HCT116 (cell line): ENCODE results near the gene PITPNC1. TPM values are rescaled to one million over a fixed set of nuclear protein-coding genes. Genes with fewer than 3 reads are reported as not detected.

ENCODE experiments used
- ATAC-seq: fragments of 200-7000 bp; cut with Tn5 transposase; 2 replicates; pipeline ENCODE4 v1.9.1; 2020; ENCODE audit warnings: mild to moderate bottlenecking, moderate library complexity
- BruUV-seq: library from RNA; stranded (reverse); fragments of 400-500 nt; replicated peaks from 2 replicates; lab custom pipeline; 2021; lab: Mats Ljungman, UMichigan
- CTCF ChIA-PET: fragments of 300-600 bp; sonication (Branson Sonifier 250); formaldehyde crosslinking; loops from one replicate; lab custom pipeline; 2021; ENCODE audit warnings: antibody characterized with exemption; lab: Charles Lee
- POLR2A ChIA-PET: fragments of 300-600, 350-600 bp; sonication (Branson Sonifier 250); formaldehyde crosslinking; loops from one replicate; lab custom pipeline; 2021; ENCODE audit warnings: antibody characterized with exemption; lab: Charles Lee
- RAD21 ChIA-PET, 2 experiments: fragments of 300-600 bp; sonication (Branson Sonifier 250); formaldehyde crosslinking; loops; one replicate each; lab custom pipeline; 2023; ENCODE audit warnings: low total read pairs in 2 of 2; ENCODE audit not compliant: uncharacterized antibody in 2 of 2, unreplicated experiment in 2 of 2, low non-redundant PET in 1 of 2; lab: Charles Lee
- DNase-seq: peaks from one replicate; pipeline ENCODE4 v3.0.0-alpha.2; 2010; ENCODE audit warnings: low read depth, low spot score
- H2AFZ ChIP-seq: fragments of 200-600 bp; shearing (Covaris generic), sonication (generic); 2 replicates; pipeline ENCODE4 v1.6.1; 2017; ENCODE audit warnings: low read depth, mixed run types, mixed read lengths, antibody characterized with exemption, low read length; ENCODE audit not compliant: poor library complexity, severe bottlenecking
- H3K27ac ChIP-seq: 2 replicates; pipeline ENCODE4 v1.5.1; 2012; ENCODE audit warnings: low read depth, low read length
- H3K27me3 ChIP-seq: fragments of 200-600 bp; sonication (generic); 2 replicates; pipeline ENCODE4 v1.6.1; 2016; ENCODE audit warnings: mixed run types, low read length, mixed read lengths; ENCODE audit not compliant: insufficient read depth
- H3K36me3 ChIP-seq, 2 experiments: fragments of 200-500 bp in 1 of 2; fragments of 200-600 bp in 1 of 2; sonication (Bioruptor generic) in 1 of 2; sonication (generic) in 1 of 2; 2 replicates each; pipeline versions ENCODE4 v1.5.1 to v1.6.1; 2014 to 2016; ENCODE audit warnings: low read length in 2 of 2, inconsistent platforms in 1 of 2, mixed read lengths in 1 of 2, mixed run types in 1 of 2; ENCODE audit not compliant: insufficient read depth in 2 of 2, control insufficient read depth in 1 of 2
- H3K4me1 ChIP-seq, 2 experiments: fragments of 200-600 bp in 1 of 2; sonication (generic) in 1 of 2; 2 replicates each; pipeline versions ENCODE4 v1.5.1 to v1.6.1; 2012 to 2017; ENCODE audit warnings: low read length in 2 of 2, inconsistent platforms in 1 of 2, mild to moderate bottlenecking in 1 of 2, mixed read lengths in 1 of 2, mixed run types in 1 of 2, moderate library complexity in 1 of 2; ENCODE audit not compliant: insufficient read depth in 2 of 2, control insufficient read depth in 1 of 2
- H3K4me2 ChIP-seq: fragments of 200-600 bp; sonication (generic); 2 replicates; pipeline ENCODE4 v1.6.1; 2017; ENCODE audit warnings: mixed run types, low read length, mixed read lengths
- H3K4me3 ChIP-seq, 2 experiments: fragments of 200-600 bp in 1 of 2; sonication (generic) in 1 of 2; replicated peaks in 1 of 2; 2 replicates each; pipeline ENCODE4 v1.5.1; 2011 to 2016; ENCODE audit warnings: low read length in 2 of 2, control low read depth in 1 of 2, low read depth in 1 of 2, mild to moderate bottlenecking in 1 of 2, mixed read lengths in 1 of 2, mixed run types in 1 of 2
- H3K79me2 ChIP-seq: fragments of 200-600 bp; sonication (generic); 2 replicates; pipeline ENCODE4 v1.6.1; 2017; ENCODE audit warnings: mild to moderate bottlenecking, mixed run types, low read length, moderate library complexity, mixed read lengths; ENCODE audit not compliant: insufficient read depth
- H3K9ac ChIP-seq: fragments of 200-600 bp; sonication (generic); 2 replicates; pipeline ENCODE4 v1.6.1; 2016; ENCODE audit warnings: low read length, mixed read lengths
- H3K9me2 ChIP-seq: fragments of 200-600 bp; sonication (generic), shearing (Covaris generic); 2 replicates; pipeline ENCODE4 v1.6.1; 2017; ENCODE audit warnings: mixed run types, mild to moderate bottlenecking, moderate library complexity; ENCODE audit not compliant: insufficient read depth
- H3K9me3 ChIP-seq, 2 experiments: fragments of 200-500 bp in 1 of 2; fragments of 200-600 bp in 1 of 2; sonication (Bioruptor generic) in 1 of 2; sonication (generic) in 1 of 2; 2 replicates each; pipeline ENCODE4 v1.6.1; 2014 to 2017; ENCODE audit warnings: low read length in 2 of 2, mixed read lengths in 2 of 2, inconsistent platforms in 1 of 2, low read depth in 1 of 2, mild to moderate bottlenecking in 1 of 2, mixed run types in 1 of 2, moderate library complexity in 1 of 2; ENCODE audit not compliant: control insufficient read depth in 1 of 2, insufficient read depth in 1 of 2
- H4K20me1 ChIP-seq: fragments of 200-600 bp; sonication (generic), shearing (Covaris generic); 2 replicates; pipeline ENCODE4 v1.6.1; 2017; ENCODE audit warnings: mixed run types, mild to moderate bottlenecking, moderate library complexity; ENCODE audit not compliant: insufficient read depth
- ATF3 ChIP-seq: IDR thresholded peaks from 2 replicates; pipeline ENCODE4 v1.6.1; 2012
- EGR1 ChIP-seq: IDR thresholded peaks from 2 replicates; pipeline ENCODE4 v1.6.1; 2012; ENCODE audit warnings: low read depth
- EZH2 ChIP-seq: fragments of 200-600 bp; sonication (generic); IDR thresholded peaks from 2 replicates; pipeline ENCODE4 v1.6.1; 2017; ENCODE audit warnings: antibody characterized with exemption, mixed run types
- EZH2phosphoT487 ChIP-seq: fragments of 200-600 bp; IDR thresholded peaks from 2 replicates; pipeline ENCODE4 v1.6.1; 2018; ENCODE audit warnings: antibody characterized with exemption, borderline replicate concordance
- FOSL1 ChIP-seq: IDR thresholded peaks from 2 replicates; pipeline ENCODE4 v1.6.1; 2012; ENCODE audit warnings: low read depth
- JUND ChIP-seq: IDR thresholded peaks from 2 replicates; pipeline ENCODE4 v1.6.1; 2012
- POLR2A ChIP-seq: IDR thresholded peaks from 2 replicates; pipeline ENCODE4 v1.7.0; 2011; ENCODE audit warnings: borderline replicate concordance; ENCODE audit not compliant: insufficient read depth, insufficient read length; ENCODE audit errors: extremely low read depth
- POLR2AphosphoS5 ChIP-seq: IDR thresholded peaks from 2 replicates; pipeline ENCODE4 v1.6.1; 2011; ENCODE audit warnings: mild to moderate bottlenecking, low read depth, low read length, moderate library complexity
- RAD21 ChIP-seq: IDR thresholded peaks from 2 replicates; pipeline ENCODE4 v1.6.1; 2012; ENCODE audit warnings: low read depth, mild to moderate bottlenecking
- SP1 ChIP-seq: IDR thresholded peaks from 2 replicates; pipeline ENCODE4 v1.6.1; 2012; ENCODE audit warnings: low read depth
- SRF ChIP-seq: IDR thresholded peaks from 2 replicates; pipeline ENCODE4 v1.6.1; 2012; ENCODE audit warnings: low read depth
- TCF7L2 ChIP-seq: IDR thresholded peaks from 2 replicates; pipeline ENCODE4 v1.7.0; 2011; ENCODE audit warnings: borderline replicate concordance, inconsistent platforms; ENCODE audit not compliant: insufficient read depth, insufficient read length; ENCODE audit errors: extremely low read depth
- YY1 ChIP-seq: IDR thresholded peaks from 2 replicates; pipeline ENCODE4 v1.6.1; 2011; ENCODE audit warnings: low read length, low read depth, moderate library complexity, mild to moderate bottlenecking; ENCODE audit not compliant: insufficient replicate concordance; ENCODE audit errors: extremely low read depth
- ZFX ChIP-seq: fragments of 450-650 bp; IDR thresholded peaks from 2 replicates; pipeline ENCODE4 v1.6.1; 2017
- intact Hi-C: fragments of 100-400 bp; cut with micrococcal nuclease; formaldehyde crosslinking; loops from 2 replicates; pipeline ENCODE4 v1.10.0; 2022
- total RNA-seq: library from RNA; stranded (reverse); gene quantifications from one replicate; pipeline ENCODE4 v1.2.1, GENCODE V29; 2021; ENCODE audit not compliant: unreplicated experiment
- TF ChIP-seq, protein P1 (sequence below): IDR thresholded peaks from 2 replicates; pipeline ENCODE4 v1.6.1; 2012
- TF ChIP-seq, protein P2 (sequence below), 3 experiments: fragments of 200-600 bp in 1 of 3; sonication (generic) in 1 of 3; IDR thresholded peaks in 2 of 3; conservative IDR thresholded peaks in 1 of 3; 2 replicates each; pipeline ENCODE4 v1.5.1; 2012 to 2017; ENCODE audit warnings: low read depth in 2 of 3, low read length in 2 of 3, antibody characterized with exemption in 1 of 3, borderline replicate concordance in 1 of 3, control low read depth in 1 of 3, mild to moderate bottlenecking in 1 of 3, mixed read lengths in 1 of 3, mixed run types in 1 of 3, moderate library complexity in 1 of 3; ENCODE audit not compliant: insufficient read depth in 1 of 3

The PITPNC1 gene
- total RNA-seq, 1 experiment from 2014 or later, result 41.9 TPM

DNA sequence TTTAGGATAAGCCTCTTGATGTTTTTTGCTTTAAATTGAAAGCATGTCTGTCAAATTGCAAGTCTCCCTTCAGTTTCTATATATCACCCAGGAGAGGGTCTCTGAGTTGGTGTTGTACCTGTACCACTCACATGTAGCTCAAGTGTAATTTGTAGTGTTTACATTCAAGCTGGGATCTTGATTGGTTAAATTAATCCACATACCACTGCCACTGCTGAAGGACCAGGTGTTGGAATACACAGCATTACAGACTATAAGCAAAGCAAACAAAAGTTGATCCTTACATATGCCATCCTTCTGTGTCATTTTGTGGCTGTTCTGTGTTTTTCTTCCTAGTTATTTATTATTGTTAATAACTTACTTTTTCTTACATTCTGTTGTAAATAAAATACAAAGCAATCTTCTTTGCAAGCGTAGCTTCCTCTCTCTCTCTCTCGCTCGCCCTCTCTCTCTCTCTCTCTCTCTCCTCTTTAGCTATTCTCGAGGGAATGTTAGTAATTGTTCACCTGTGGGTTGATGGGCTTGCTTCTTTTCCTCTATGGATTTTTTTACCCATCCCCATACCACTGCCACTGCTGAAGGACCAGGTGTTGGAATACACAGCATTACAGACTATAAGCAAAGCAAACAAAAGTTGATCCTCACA, 319.9 kb downstream of the PITPNC1 start:
- RAD21 ChIA-PET, result no interaction called here
- Histone ChIP-seq H3K27me3 (no peaks in the 10 kb centered on the region), H3K9me3 (no peaks in the 10 kb centered on the region), H4K20me1 (no peaks in the 10 kb centered on the region), H3K4me2 (no peak overlapping the region), H3K9me2 (no peaks in the 10 kb centered on the region), H3K27ac (no peak overlapping the region), H3K36me3 (no peaks in the 10 kb centered on the region; a peak in 1 of 4 replicates), H3K9ac (no peak overlapping the region), H2AFZ (no peak overlapping the region), H3K4me3 (no peak overlapping the region), H3K4me1 (no peaks in the 10 kb centered on the region), H3K79me2 (no peaks in the 10 kb centered on the region)
- DNase-seq, result no peak
- POLR2A ChIA-PET, result interaction anchor here (1.2 kb wide), 1 partner anchor 577 kb away, joined by 3 read pairs; no protein-coding TSS in a partner anchor
- no peak for ATAC-seq
- TF ChIP-seq POLR2AphosphoS5, result no peak
- TF ChIP-seq, protein P1, sequence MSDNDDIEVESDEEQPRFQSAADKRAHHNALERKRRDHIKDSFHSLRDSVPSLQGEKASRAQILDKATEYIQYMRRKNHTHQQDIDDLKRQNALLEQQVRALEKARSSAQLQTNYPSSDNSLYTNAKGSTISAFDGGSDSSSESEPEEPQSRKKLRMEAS, result no peak
- TF ChIP-seq TCF7L2, result no peak
- no peak for TF ChIP-seq POLR2A
- TF ChIP-seq SRF, result no peak
- no peak for TF ChIP-seq EGR1
- CTCF ChIA-PET, result interaction anchor here (1.7 kb wide), 1 partner anchor 322 kb away, joined by 4 read pairs; no protein-coding TSS in a partner anchor
- intact Hi-C loops, result no loop called here
- no TSS peak for BruUV-seq

DNA sequence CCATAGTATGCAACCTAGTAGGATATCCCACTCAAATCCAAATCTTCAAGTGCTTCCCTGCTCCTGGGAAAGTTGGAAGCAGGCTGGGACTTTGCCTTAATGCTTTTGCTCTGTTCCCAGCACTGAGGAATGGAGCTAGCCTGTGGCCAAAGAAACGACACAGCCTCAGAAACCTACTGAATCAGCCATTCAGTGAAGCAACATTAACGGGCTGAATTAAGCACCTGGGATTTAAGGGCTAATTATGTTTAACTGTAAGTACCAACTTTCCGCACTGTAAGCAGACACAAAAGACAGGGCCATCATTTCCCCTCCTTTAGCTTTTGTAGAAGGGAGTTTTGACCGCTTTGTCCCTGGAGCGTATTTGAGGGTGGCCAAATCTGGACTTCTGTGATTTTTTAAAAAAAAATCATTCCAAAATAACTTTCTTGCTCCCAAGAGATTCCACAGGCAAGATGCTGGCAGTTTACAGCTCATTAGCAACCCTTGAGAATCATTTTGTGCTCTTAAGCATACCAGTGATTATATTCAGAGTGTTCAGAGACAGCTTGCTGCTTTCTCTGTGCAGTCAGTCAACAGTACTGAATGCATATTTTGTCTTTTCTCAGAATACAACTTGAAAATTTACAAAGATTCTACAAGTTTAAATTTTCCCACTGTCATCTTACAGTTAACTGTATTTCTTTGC, 323.1 kb downstream of the PITPNC1 start:
- Histone ChIP-seq H3K27ac (no peak overlapping the region), H4K20me1 (no peaks in the 10 kb centered on the region), H3K9ac (no peak overlapping the region), H3K9me3 (no peaks in the 10 kb centered on the region), H3K4me1 (no peaks in the 10 kb centered on the region), H2AFZ (no peak overlapping the region), H3K27me3 (no peaks in the 10 kb centered on the region), H3K4me2 (no peak overlapping the region), H3K79me2 (no peaks in the 10 kb centered on the region), H3K4me3 (no peak overlapping the region), H3K36me3 (no peaks in the 10 kb centered on the region), H3K9me2 (no peaks in the 10 kb centered on the region)
- ChIA-PET CTCF (no interaction called here), RAD21 (no interaction called here), POLR2A (no interaction called here)
- intact Hi-C loops, result no loop called here
- no peak for ATAC-seq
- DNase-seq, result no peak
- no TSS peak for BruUV-seq
- no peak for TF ChIP-seq JUND
- no peak for TF ChIP-seq FOSL1
- no peak for TF ChIP-seq SP1
- no peak for TF ChIP-seq YY1
- no peak for TF ChIP-seq ZFX
- no peak for TF ChIP-seq EGR1
- no peak for TF ChIP-seq ATF3
- TF ChIP-seq, protein P2, sequence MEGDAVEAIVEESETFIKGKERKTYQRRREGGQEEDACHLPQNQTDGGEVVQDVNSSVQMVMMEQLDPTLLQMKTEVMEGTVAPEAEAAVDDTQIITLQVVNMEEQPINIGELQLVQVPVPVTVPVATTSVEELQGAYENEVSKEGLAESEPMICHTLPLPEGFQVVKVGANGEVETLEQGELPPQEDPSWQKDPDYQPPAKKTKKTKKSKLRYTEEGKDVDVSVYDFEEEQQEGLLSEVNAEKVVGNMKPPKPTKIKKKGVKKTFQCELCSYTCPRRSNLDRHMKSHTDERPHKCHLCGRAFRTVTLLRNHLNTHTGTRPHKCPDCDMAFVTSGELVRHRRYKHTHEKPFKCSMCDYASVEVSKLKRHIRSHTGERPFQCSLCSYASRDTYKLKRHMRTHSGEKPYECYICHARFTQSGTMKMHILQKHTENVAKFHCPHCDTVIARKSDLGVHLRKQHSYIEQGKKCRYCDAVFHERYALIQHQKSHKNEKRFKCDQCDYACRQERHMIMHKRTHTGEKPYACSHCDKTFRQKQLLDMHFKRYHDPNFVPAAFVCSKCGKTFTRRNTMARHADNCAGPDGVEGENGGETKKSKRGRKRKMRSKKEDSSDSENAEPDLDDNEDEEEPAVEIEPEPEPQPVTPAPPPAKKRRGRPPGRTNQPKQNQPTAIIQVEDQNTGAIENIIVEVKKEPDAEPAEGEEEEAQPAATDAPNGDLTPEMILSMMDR (IDR thresholded peaks at IDR 0.05 in 2 of 3, conservative IDR thresholded peaks at IDR 0.05 in 1 of 3; ENCODE audit: borderline replicate concordance in 1 of 3, insufficient read depth in 1 of 3, low read depth in 2 of 3, low read length in 2 of 3), result no peak
- TF ChIP-seq POLR2A, result no peak
- TF ChIP-seq EZH2, result no peak
- no peak for TF ChIP-seq POLR2AphosphoS5
- no peak for TF ChIP-seq RAD21
- TF ChIP-seq EZH2phosphoT487, result no peak
- TF ChIP-seq, protein P1, result no peak
